Panc1 (cell line): ENCODE measurements around the gene ADCY3. TPM values are rescaled to one million over a fixed set of nuclear protein-coding genes. Genes with fewer than 3 reads are reported as not detected.

Experiments used
- ATAC-seq: fragments of 200-7000 bp; cut with Tn5 transposase; 2 replicates; pipeline ENCODE4 v1.9.1; 2020; ENCODE audit warnings: mild to moderate bottlenecking, moderate library complexity
- BruUV-seq: library from RNA; stranded (reverse); fragments of 400-500 nt; replicated peaks from 2 replicates; lab custom pipeline; 2021; lab: Mats Ljungman, UMichigan
- CTCF ChIA-PET: fragments of 300-600 bp; sonication (Branson Sonifier 250); formaldehyde crosslinking; loops from one replicate; lab custom pipeline; 2022; ENCODE audit warnings: antibody characterized with exemption; lab: Charles Lee
- POLR2A ChIA-PET: fragments of 300-600 bp; sonication (Branson Sonifier 250); formaldehyde crosslinking; loops from one replicate; lab custom pipeline; 2022; ENCODE audit warnings: antibody characterized with exemption; lab: Charles Lee
- DNase-seq: peaks from one replicate; pipeline ENCODE4 v3.0.0-alpha.2; 2010; ENCODE audit warnings: low read depth, low spot score
- H3K27ac ChIP-seq: 2 replicates; pipeline ENCODE4 v1.5.1; 2011; ENCODE audit warnings: mild to moderate bottlenecking, low read length, inconsistent platforms
- H3K27me3 ChIP-seq: fragments of 200-500 bp; sonication (Bioruptor generic); 2 replicates; pipeline ENCODE4 v1.6.0; 2014; ENCODE audit warnings: low read length, inconsistent platforms; ENCODE audit not compliant: control insufficient read depth, insufficient read depth
- H3K36me3 ChIP-seq: fragments of 200-500 bp; sonication (Bioruptor generic); 2 replicates; pipeline ENCODE4 v1.5.1; 2014; ENCODE audit warnings: inconsistent platforms, mild to moderate bottlenecking, low read length, moderate library complexity; ENCODE audit not compliant: control insufficient read depth, insufficient read depth
- H3K4me1 ChIP-seq: 2 replicates; pipeline ENCODE4 v1.5.1; 2011; ENCODE audit warnings: inconsistent platforms, mild to moderate bottlenecking, low read length, moderate library complexity; ENCODE audit not compliant: control insufficient read depth, insufficient read depth
- H3K4me3 ChIP-seq, 2 experiments: 2 replicates each; pipeline ENCODE4 v1.5.1; 2011 to 2012; ENCODE audit warnings: low read depth in 2 of 2, low read length in 2 of 2, mild to moderate bottlenecking in 2 of 2, inconsistent platforms in 1 of 2, moderate library complexity in 1 of 2
- H3K9me3 ChIP-seq: fragments of 200-500 bp; sonication (Bioruptor generic); 2 replicates; pipeline ENCODE4 v1.5.1; 2014; ENCODE audit warnings: low read depth, mild to moderate bottlenecking, inconsistent platforms, low read length, moderate library complexity; ENCODE audit not compliant: control insufficient read depth, insufficient read depth
- CTCF ChIP-seq: fragments of 450-650 bp; IDR thresholded peaks from 2 replicates; pipeline ENCODE4 v1.5.1; 2017; ENCODE audit warnings: mild to moderate bottlenecking
- POLR2AphosphoS5 ChIP-seq: IDR thresholded peaks from 2 replicates; pipeline ENCODE4 v1.6.1; 2012; ENCODE audit warnings: mild to moderate bottlenecking, low read depth, low read length, moderate library complexity
- REST ChIP-seq, 2 experiments: IDR thresholded peaks; 2 replicates each; pipeline ENCODE4 v1.6.1; 2011 to 2012; ENCODE audit warnings: low read depth in 2 of 2, control low read depth in 1 of 2, low read length in 1 of 2, mild to moderate bottlenecking in 1 of 2, moderate library complexity in 1 of 2; ENCODE audit not compliant: insufficient read depth in 1 of 2
- SIN3A ChIP-seq: IDR thresholded peaks from 2 replicates; pipeline ENCODE4 v1.6.1; 2012; ENCODE audit warnings: low read depth, mild to moderate bottlenecking, low read length, moderate library complexity, borderline replicate concordance; ENCODE audit not compliant: insufficient read depth
- TCF7L2 ChIP-seq: IDR thresholded peaks from 2 replicates; pipeline ENCODE4 v1.6.1; 2011; ENCODE audit warnings: mild to moderate bottlenecking, low read depth, low read length, inconsistent platforms
- in situ Hi-C: cut with HindIII; loops from 2 replicates; pipeline ENCODE4 v1.10.0; 2016; ENCODE audit warnings: low sequenced_read_pairs, low pct_unique_long_range_greater_than_20kb
- intact Hi-C: fragments of 100-400 bp; cut with micrococcal nuclease; formaldehyde crosslinking; loops from one replicate; pipeline ENCODE4 v1.10.0; 2022; ENCODE audit not compliant: unreplicated experiment
- total RNA-seq: library from RNA; stranded (reverse); gene quantifications from one replicate; pipeline ENCODE4 v1.2.1, GENCODE V29; 2021; ENCODE audit not compliant: unreplicated experiment

The ADCY3 gene
- total RNA-seq, 1 experiment from 2014 or later = 34.1 TPM

GRCh38 chr2:24917086-24917485, 3.0 kb downstream of the ADCY3 start:
- ChIA-PET POLR2A (no interaction called here), CTCF (no interaction called here)
- BruUV-seq = no TSS peak

GRCh38 chr2:24915796-24916195, 4.2 kb downstream of the ADCY3 start:
- CTCF ChIA-PET = no interaction called here
- POLR2A ChIA-PET = no interaction called here

More at GRCh38 chr2:24917086-24917485, 3.0 kb downstream of the ADCY3 start:
- Histone ChIP-seq H3K36me3 (no peaks in the 10 kb centered on the region), H3K4me3 (no peak overlapping the region), H3K9me3 (no peaks in the 10 kb centered on the region), H3K27ac (no peak overlapping the region), H3K4me1 (0 out of 2 replicates have a peak, but pooled peaks cover 3% of the 10 kb centered on the region), H3K27me3 (no peaks in the 10 kb centered on the region)
- TF ChIP-seq CTCF (no peak), POLR2AphosphoS5 (no peak), REST (IDR thresholded peaks at IDR 0.05; ENCODE audit: insufficient read depth in 1 of 2, low read depth in 2 of 2, low read length in 1 of 2) (no peak), TCF7L2 (no peak), SIN3A (no peak)
- ATAC-seq = no peak
- DNase-seq = no peak
- intact Hi-C loops = no loop called here
- in situ Hi-C loops = no loop called here

More at GRCh38 chr2:24915796-24916195, 4.2 kb downstream of the ADCY3 start:
- BruUV-seq = no TSS peak
- in situ Hi-C loops = no loop called here
- no peak for ATAC-seq
- DNase-seq = no peak
- Histone ChIP-seq H3K27ac (no peak overlapping the region), H3K4me3 (no peak overlapping the region), H3K9me3 (no peaks in the 10 kb centered on the region), H3K36me3 (no peaks in the 10 kb centered on the region), H3K27me3 (no peaks in the 10 kb centered on the region), H3K4me1 (0 out of 2 replicates have a peak, but pooled peaks cover 3% of the 10 kb centered on the region)
- TF ChIP-seq TCF7L2 (no peak), SIN3A (no peak), CTCF (no peak)
- intact Hi-C loops = no loop called here
